Muscle of leg (tissue), 16 donors: Measurements from ENCODE around the gene SLC2A11. TPM values are rescaled to one million over a fixed set of nuclear protein-coding genes. Genes with fewer than 3 reads are reported as not detected.

ENCODE experiments used
- DNase-seq: peaks from one replicate; pipeline ENCODE4 v3.0.0; 2013
- H3K27ac ChIP-seq: one replicate; pipeline ENCODE4 v1.5.1; 2013; ENCODE audit warnings: mild to moderate bottlenecking, low read length, control low read depth
- H3K27me3 ChIP-seq: one replicate; pipeline ENCODE4 v1.6.1; 2013; ENCODE audit warnings: low read length; ENCODE audit not compliant: control insufficient read depth, insufficient read depth
- H3K36me3 ChIP-seq: one replicate; pipeline ENCODE4 v1.6.1; 2013; ENCODE audit warnings: low read length; ENCODE audit not compliant: control insufficient read depth, insufficient read depth
- H3K4me1 ChIP-seq: one replicate; pipeline ENCODE4 v1.6.1; 2013; ENCODE audit warnings: low read length; ENCODE audit not compliant: control insufficient read depth, insufficient read depth
- H3K4me3 ChIP-seq: one replicate; pipeline ENCODE4 v1.5.1; 2013; ENCODE audit warnings: low read length, control low read depth
- H3K9me3 ChIP-seq: replicated peaks from 2 replicates; pipeline ENCODE4 v1.6.1; 2013; ENCODE audit warnings: low read depth, low read length; ENCODE audit not compliant: control insufficient read depth
- WGBS: methylation state at CpG from one replicate; pipeline ENCODE4 v1.1.5; 2013; ENCODE audit warnings: missing lambda C conversion rate; ENCODE audit not compliant: insufficient coverage; 5-methylcytosine and 5-hydroxymethylcytosine counted together
- long read RNA-seq, 11 donors: transcript quantifications; one replicate each; lab custom pipeline, GENCODE V29; 2026
- polyA plus RNA-seq, 8 donors: library from polyadenylated mRNA; unstranded; fragments of 120-200 nt; gene quantifications; one replicate each; pipeline versions ENCODE4 v1.2.1 to v1.2.3, GENCODE V29; 2013; ENCODE audit warnings: inconsistent platforms in 1 of 8, low replicate concordance in 1 of 8; ENCODE audit not compliant: insufficient read length in 8 of 8, insufficient read depth in 1 of 8
- total RNA-seq: library from RNA; stranded (reverse); fragments of 120-200 nt; gene quantifications from one replicate; pipeline ENCODE4 v1.2.4, GENCODE V29; 2013

SLC2A11 gene, protein sequence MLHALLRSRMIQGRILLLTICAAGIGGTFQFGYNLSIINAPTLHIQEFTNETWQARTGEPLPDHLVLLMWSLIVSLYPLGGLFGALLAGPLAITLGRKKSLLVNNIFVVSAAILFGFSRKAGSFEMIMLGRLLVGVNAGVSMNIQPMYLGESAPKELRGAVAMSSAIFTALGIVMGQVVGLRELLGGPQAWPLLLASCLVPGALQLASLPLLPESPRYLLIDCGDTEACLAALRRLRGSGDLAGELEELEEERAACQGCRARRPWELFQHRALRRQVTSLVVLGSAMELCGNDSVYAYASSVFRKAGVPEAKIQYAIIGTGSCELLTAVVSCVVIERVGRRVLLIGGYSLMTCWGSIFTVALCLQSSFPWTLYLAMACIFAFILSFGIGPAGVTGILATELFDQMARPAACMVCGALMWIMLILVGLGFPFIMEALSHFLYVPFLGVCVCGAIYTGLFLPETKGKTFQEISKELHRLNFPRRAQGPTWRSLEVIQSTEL
- total RNA-seq, result 6.2 TPM
- polyA plus RNA-seq, result 1 to 10 TPM; 2.8 to 8.4 (median 6.1) TPM
- long read RNA-seq, donor 1, result 0 reads
- long read RNA-seq, donor 2, result 0 reads
- long read RNA-seq, donor 3, partial matches to known transcripts, result 0 of 2 reads
- long read RNA-seq, donor 3, other reads (novel, unspliced or antisense), result 0 of 2 reads
- long read RNA-seq, donor 4, result 0 reads
- long read RNA-seq, donor 5, partial matches to known transcripts, result 0 of 1 reads
- long read RNA-seq, donor 5, other reads (novel, unspliced or antisense), result 0 of 1 reads
- long read RNA-seq, donor 6, result 0 reads
- long read RNA-seq, donor 7, partial matches to known transcripts, result 0 of 1 reads
- long read RNA-seq, donor 7, other reads (novel, unspliced or antisense), result 0 of 1 reads
- long read RNA-seq, donor 8, result 0 reads
- long read RNA-seq, donor 9, result 0 reads
- long read RNA-seq, donor 10, result 0 reads
- long read RNA-seq, donor 11, result 0 reads

DNA sequence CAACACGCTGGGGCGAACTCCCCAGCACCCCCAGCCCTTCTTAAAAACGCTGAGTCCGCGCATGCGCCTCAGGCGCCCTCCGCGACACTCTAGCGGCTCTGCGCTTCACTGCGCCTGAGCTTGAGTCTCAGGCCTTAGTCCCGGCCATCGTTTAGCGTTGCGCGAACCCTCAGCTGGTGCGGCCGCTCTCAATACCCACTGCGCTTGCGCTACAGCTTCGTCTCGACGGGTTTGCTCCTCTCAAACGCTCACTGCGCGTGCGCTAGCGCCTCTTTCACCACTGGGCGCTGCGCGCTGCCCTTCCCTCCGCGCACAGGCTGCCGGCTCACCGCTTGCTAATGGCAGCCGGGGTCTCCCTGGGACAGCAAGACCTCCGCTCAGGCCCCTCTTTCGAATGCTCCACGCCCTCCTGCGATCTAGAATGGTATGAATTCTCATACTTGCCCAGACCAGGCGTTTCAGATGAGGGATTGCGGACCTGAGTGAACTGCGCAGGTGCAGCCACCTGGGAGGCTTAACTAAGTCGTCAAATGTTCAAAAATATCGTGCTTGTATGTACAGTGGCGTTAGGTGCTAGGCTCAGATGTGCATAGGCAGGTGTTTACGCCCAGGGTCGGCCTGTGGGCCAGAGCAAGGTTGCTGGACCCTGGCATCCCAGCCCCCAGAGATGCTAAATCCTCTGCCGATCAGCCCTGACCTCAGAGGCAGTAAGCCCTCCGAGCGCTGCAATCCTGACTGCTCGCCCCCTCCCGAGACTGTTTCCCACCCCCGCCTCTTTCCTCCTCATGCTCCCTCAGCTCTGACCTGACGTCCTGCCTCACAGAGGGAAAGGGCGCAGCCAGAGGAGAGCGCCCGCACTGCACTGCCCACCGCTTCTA is at the start of gene SLC2A11:
TSS of gene SLC2A11 (plus strand) at position 270 of the 878 bp plus-strand sequence. CDS start at position 395, 125 bp downstream.
- WGBS, result 0% methylated on average over 51 of the region's 60 CpGs
- no peaks in the 10 kb centered on the region for H3K27me3 ChIP-seq

GRCh38 chr22:23812378-23812777 is 45.3 kb upstream of the SLC2A11 start:
- Histone ChIP-seq H3K27me3 (no peaks in the 10 kb centered on the region), H3K9me3 (no peaks in the 10 kb centered on the region), H3K4me1 (no peaks in the 10 kb centered on the region), H3K27ac (no peak overlapping the region), H3K36me3 (peaks cover 29% of the 10 kb centered on the region), H3K4me3 (no peak overlapping the region)
- no CpG with 5 or more reads among the region's 4 CpGs for WGBS
- no peak for DNase-seq

More for the DNA sequence above, at the start of gene SLC2A11:
- Histone ChIP-seq H3K27ac (peak within 1 kb of the TSS; percentile 93), H3K36me3 (peaks cover 2% of the 10 kb centered on the region), H3K4me3 (peak within 1 kb of the TSS; percentile 84), H3K4me1 (peaks cover 16% of the 10 kb centered on the region), H3K9me3 (no peaks in the 10 kb centered on the region)
- peak; percentile 99 for DNase-seq

DNA sequence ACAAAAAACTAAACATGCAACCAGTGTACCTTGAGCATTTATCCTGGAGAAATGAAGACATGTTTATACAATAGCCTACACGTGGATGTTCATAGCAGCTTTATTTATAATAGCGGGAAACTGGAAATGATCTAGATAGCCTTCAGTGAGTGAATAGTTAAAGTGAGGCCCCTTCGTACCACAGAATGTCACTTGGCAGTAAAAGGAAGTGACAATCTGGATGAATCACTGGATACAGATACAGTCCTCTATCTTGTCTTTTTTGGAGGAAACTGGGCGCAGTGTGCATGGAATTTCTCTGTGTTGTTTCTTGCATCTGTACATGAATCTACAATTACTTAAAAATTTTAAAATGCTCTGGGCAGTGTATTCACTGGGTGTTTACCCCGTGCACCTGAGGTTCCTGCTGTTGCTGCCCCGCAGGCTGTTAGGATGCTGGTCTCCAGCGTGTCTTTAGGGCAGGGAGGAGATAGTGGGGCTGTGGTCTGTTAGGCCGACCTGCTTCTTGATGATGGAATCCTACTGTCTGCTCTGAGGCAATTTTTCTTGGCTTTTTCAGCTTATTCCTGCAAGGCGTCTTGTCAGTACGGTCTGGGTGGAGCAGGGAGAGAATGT is 42.0 kb upstream of the SLC2A11 start:
- 71% methylated on average over 6 of the region's 10 CpGs for WGBS
- H3K4me1 ChIP-seq, result no peaks in the 10 kb centered on the region
- no peak for DNase-seq
- no peak overlapping the region for H3K27ac ChIP-seq
- no peaks in the 10 kb centered on the region for H3K9me3 ChIP-seq
- H3K27me3 ChIP-seq, result no peaks in the 10 kb centered on the region
- H3K36me3 ChIP-seq, result peaks cover 55% of the 10 kb centered on the region
- H3K4me3 ChIP-seq, result no peak overlapping the region

GRCh38 chr22:23816156-23816976 is 41.3 kb upstream of the SLC2A11 start:
- no peak overlapping the region for H3K4me3 ChIP-seq
- H3K27ac ChIP-seq, result no peak overlapping the region

DNA sequence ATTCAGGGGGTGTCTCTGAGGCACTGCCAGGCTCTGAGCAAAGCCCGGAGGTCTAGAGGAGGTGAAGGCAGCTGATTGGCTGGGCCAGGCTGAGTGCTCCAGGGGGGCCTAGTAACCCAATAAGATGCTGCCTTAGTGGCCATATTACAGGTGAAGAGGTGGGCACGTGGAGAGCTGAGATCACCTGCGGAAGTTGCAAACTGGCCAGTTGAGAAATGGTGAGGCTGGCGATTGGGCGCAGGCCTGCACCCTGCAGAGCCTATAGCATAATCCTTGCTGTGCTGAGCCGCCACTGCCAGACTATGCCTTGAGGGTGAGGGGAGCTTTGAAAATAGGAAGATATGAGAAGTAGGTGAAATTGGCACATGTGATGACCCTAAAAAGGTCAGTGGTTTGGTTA is 40.5 kb upstream of the SLC2A11 start:
- H3K4me1 ChIP-seq, result no peaks in the 10 kb centered on the region
- no peak overlapping the region for H3K27ac ChIP-seq
- H3K4me3 ChIP-seq, result no peak overlapping the region
- no peaks in the 10 kb centered on the region for H3K27me3 ChIP-seq
- H3K9me3 ChIP-seq, result no peaks in the 10 kb centered on the region
- no peak for DNase-seq
- peaks cover 67% of the 10 kb centered on the region for H3K36me3 ChIP-seq
- WGBS, result 94% methylated on average over 6 of the region's 6 CpGs

More at GRCh38 chr22:23816156-23816976, 41.3 kb upstream of the SLC2A11 start:
- no peaks in the 10 kb centered on the region for H3K27me3 ChIP-seq
- H3K36me3 ChIP-seq, result peaks cover 62% of the 10 kb centered on the region
- no peaks in the 10 kb centered on the region for H3K4me1 ChIP-seq
- 83% methylated on average over 13 of the region's 18 CpGs for WGBS
- H3K9me3 ChIP-seq, result no peaks in the 10 kb centered on the region
- peak; percentile 54 for DNase-seq

GRCh38 chr22:23818541-23818940 is 39.1 kb upstream of the SLC2A11 start:
- Histone ChIP-seq H3K27ac (no peak overlapping the region), H3K4me1 (no peaks in the 10 kb centered on the region), H3K4me3 (no peak overlapping the region), H3K9me3 (no peaks in the 10 kb centered on the region), H3K36me3 (peaks cover 78% of the 10 kb centered on the region), H3K27me3 (no peaks in the 10 kb centered on the region)
- DNase-seq, result no peak
- WGBS, result no CpG with 5 or more reads among the region's 2 CpGs

DNA sequence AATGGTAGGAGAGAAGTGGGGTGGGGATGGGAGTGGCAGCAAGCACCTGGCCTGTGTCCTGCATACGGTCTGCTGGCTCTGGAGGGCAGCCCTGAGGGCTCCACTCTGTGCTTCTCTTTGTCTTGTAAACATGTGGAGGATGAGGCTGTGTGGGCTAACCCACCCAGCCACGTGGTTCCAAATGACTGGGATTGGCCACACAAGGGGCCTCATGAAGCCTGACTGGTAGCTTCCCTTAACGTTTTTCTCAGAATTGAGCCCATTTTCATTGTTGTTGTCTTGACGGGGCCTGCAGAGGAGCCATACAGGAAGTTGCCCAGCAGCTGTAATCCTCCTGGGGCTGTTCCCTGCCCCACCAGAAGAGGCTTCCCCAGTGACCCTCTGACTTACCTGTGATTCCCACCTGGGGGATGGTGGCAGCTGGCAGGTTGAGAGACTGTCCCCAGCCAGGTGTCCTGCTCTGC is 36.9 kb upstream of the SLC2A11 start:
- no peak overlapping the region for H3K27ac ChIP-seq

DNA sequence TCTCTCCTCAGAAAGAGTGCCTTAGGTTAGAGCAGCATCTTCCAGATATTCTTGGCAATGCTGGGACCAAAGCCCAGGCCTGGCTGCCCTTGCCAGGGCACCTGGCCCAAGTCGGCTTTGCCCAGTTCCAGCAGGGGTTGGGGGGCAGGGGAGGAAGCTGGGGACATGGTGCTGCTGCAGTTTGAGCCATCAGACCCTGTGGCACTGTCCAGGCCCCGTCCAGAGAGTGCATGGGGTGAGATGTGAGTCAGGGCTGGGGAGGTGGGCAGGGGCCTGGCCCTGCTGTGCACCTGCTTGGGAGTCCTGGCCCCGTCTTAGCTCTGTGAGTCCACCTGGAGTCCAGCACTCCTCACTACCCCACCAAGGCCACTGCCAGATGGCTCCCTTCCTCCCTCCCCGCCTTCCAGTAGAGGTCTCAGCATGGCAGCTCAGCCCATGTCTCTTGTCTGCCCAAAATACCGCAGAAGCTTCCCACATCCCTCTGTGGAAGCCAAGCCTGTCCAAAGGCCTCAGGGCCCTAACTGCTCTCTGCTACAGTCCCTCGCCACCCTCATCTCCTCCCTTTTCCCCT is 35.5 kb upstream of the SLC2A11 start:
- DNase-seq, result no peak
- H3K4me1 ChIP-seq, result no peaks in the 10 kb centered on the region
- no peak overlapping the region for H3K27ac ChIP-seq
- 80% methylated on average over 5 of the region's 6 CpGs for WGBS
- H3K4me3 ChIP-seq, result no peak overlapping the region
- no peaks in the 10 kb centered on the region for H3K27me3 ChIP-seq
- H3K36me3 ChIP-seq, result peaks cover 88% of the 10 kb centered on the region
- no peaks in the 10 kb centered on the region for H3K9me3 ChIP-seq

More for the DNA sequence above, 36.9 kb upstream of the SLC2A11 start:
- Histone ChIP-seq H3K9me3 (no peaks in the 10 kb centered on the region), H3K27me3 (no peaks in the 10 kb centered on the region), H3K36me3 (peaks cover 90% of the 10 kb centered on the region), H3K4me1 (no peaks in the 10 kb centered on the region), H3K4me3 (no peak overlapping the region)
- 57% methylated on average over 4 of the region's 4 CpGs for WGBS
- no peak for DNase-seq
